Pons (tissue), 1 donor: ENCODE measurements around the gene AXL.
"Not testable (repeated sequence)": the region's sequence is repeated elsewhere in the genome, so short reads cannot be mapped to it uniquely, and the experiment has no call there.

Experiments
- DNase-seq: peaks from one replicate; pipeline ENCODE4 v3.0.0-alpha.2; 2016; ENCODE audit warnings: low spot score

AXL gene

DNA sequence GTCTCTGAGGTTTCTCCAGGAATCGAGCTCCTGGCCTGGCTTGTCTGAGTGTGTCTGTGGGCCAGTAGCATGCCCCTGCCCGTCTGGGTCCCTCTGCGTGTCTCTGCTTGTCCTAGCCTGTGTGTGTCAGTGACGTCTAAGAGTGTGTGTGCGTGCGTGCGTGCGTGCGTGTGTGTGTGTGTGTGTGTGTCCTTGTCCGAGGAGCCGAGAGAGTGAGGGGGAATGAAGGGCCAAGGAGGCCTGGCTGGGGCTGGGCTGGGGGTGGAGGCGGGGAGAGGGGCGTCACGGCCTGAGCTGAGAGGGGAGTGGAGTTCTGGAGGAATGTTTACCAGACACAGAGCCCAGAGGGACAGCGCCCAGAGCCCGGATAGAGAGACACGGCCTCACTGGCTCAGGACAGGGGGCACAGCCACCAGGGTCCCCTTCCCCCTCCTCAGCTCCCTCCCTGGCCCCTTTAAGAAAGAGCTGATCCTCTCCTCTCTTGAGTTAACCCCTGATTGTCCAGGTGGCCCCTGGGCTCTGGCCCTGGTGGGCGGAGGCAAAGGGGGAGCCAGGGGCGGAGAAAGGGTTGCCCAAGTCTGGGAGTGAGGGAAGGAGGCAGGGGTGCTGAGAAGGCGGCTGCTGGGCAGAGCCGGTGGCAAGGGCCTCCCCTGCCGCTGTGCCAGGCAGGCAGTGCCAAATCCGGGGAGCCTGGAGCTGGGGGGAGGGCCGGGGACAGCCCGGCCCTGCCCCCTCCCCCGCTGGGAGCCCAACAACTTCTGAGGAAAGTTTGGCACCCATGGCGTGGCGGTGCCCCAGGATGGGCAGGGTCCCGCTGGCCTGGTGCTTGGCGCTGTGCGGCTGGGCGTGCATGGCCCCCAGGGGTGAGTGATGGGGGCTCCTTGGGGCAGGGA, at the start of gene AXL:
AXL (plus strand) TSS at position 609 of the 893 bp plus-strand sequence; CDS start at position 779, 170 bp downstream.
- DNase-seq = peak; percentile 61

DNA sequence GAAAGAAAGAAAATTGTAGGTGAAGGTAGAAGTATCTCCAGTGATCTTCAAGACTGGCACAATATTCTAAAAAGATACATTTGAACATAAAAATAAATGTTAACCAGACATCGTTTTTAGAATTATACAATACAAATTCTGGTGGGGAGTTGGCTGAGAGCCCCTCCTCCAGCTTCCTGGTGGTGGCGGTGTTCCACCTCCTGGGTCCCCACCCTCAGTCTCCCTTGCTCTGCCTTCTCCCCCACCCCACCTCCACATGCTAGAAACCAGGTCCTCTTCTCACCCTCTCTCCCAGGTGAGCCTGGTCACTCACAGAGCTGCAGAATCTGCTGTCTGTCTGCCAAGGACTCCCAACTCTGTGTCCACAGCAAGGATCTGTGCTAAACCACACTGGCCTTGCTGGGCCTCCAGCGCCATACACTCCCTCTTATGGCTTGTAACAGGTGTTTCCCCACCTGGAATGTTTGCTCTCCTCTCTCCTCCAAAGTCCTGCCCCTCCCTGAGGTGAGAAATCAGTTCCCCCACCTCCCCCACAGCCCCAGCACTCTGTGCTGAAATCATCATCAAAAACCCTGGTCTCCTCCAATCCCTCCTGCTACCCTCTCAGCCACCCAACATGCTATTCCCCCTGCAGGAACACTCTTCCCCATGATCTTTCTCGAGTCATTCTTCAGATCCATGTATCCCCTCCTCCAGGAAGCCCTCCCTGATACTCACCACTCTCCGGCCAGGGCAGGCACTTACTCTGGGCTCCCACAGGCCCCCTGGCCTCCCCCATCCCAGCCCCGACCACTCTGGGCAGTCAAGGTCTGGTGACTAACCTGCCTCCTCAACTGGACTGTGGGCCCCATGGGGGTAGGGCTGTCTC, 46.5 kb upstream of the AXL start:
- no peak for DNase-seq

DNA sequence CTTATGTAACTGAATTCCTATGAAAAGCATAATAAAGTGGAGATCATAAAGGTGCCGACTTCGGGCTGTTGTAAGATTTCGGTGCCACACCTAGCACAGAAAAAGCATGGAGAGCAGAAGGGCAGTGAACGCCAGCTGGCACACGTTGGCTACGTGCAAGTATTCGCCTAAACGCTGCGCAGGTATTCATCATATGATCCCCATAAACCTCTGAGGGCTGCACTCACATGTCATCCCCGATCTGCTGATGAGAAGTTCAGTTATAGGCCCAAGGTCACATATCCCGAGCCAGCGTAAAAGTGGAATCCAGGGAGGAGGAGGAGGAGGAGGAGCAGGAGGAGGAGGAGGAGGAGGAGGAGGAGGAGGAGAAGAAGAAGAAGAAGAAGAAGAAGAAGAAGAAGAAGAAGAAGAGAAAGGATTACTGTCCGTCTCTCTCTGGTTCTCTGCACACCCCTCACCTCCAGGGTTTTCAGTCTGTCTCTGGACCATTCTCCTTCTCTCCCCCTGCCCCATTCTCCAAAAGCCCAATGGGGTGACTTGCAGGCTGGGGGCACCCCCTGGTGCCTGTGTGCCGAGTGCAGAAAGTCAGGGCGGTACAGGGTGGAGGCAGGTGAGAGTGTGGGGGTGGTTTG, 44.6 kb upstream of the AXL start:
- no peak for DNase-seq

DNA sequence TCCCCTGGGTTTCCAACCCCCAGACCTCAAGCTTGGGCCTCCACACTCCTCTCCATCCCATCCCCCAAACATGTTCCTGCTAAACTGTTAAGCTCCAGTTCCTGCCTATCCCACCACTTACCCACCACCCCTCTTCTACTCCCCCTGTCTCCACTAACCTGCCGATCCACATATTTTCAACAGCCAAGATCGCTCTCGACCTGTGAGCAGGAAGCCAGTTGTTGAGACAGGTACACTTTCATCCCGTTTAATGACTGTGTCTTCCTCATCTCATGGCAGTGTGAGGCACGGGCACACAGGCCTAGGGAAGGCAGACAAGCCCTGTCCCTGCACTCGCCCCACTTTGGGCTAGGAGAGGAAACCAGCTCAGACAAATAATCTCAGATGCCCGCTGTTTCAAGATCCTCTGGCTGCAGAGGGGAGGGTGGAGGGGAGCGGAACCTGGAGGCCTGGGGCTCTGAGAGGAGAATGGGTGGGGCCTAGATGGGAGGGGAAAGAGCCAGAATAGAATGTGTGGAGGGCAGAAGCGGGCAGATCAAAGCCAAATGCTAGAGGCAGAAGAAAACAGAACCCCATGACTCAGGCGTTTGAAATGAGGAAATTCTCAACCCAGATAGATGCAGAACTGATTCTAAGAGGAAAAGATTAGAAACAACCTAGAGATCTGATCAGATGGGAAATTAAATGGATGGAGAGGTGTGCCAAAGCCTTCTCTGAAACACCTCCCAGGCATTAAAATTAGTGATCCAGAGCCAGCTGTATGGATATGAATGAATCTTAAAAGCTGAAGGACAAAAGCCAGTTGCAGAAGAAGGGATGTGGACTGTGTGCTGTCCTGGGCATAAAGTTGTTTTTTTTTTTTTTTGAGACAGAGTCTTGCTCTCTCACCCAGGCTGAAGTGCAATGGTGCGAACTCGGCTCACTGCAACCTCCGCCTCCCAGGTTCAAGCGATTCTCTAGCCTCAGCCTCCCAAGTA, 42.9 kb upstream of the AXL start:
- peak; percentile 84 for DNase-seq

DNA sequence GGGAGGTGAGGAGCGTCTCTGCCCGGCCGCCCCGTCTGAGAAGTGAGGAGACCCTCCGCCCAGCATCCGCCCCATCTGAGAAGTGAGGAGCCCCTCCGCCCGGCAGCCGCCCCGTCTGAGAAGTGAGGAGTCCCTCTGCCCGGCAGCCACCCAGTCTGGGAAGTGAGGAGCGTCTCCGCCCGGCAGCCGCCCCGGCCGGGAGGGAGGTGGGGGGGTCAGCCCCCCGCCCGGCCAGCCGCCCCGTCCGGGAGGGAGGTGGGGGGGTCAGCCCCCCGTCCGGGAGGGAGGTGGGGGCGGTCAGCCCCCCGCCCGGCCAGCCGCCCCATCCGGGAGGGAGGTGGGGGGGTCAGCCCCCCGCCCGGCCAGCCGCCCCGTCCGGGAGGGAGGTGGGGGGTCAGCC, 38.9 kb upstream of the AXL start:
- not testable (repeated sequence) for DNase-seq

DNA sequence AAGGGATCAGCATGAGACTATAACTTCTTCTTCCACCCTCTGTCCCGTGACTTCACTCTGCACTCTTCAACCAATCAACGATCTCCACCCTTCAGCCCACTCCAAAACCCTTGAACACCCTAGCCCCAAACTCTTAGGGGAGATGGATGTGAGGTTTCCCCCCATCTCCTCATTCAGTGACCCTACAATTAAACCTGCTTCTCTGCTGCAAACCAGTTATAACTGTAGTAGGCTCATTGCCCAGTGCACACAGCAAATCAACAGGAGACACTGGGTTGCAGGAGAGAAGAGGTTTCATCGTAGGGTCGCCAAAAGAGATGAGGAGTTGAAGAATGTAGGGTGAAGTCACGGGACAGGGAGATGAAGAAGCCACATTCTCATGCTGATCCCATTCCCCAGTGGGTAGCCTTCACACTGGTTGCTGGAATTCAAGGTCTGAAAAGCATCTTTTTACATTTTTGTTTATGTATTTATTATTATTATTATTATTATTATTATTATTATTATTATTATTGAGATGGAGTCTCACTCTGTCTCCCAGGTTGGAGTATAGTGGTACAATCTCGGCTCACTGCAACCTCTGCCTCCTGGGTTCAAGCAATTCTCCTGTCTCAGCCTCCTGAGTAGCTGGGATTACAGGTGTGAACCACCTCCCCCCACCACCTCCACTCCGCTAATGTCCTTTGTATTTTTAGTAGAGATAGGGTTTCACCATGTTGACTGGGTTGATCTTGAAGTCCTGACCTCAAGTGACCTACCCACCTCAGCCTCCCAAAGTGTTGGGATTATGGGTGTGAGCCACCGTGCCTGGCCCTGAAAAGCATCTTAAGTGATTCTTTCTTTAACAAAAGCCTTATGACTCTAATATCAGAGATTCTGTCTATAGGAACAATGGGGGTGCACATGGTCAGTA, 31.8 kb upstream of the AXL start:
- DNase-seq = no peak

DNA sequence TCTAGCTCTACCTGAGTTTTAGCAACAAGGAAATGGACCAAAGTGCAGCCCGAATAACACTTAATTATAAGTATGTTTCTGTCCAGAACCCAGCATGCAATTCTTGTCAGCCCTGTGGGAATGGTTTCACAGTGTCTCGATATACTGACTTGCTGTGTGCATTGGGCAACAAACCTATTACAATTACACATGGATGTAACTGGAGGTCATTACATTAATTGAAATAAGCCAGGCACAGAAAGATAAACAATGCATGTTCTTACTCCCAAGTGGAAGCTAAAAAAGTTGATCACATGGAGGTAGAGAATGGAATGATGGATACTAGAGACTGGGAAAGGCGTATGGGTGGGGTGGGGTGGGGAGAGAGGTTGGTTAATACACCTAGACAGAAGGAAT, 31.1 kb upstream of the AXL start:
- no peak for DNase-seq

DNA sequence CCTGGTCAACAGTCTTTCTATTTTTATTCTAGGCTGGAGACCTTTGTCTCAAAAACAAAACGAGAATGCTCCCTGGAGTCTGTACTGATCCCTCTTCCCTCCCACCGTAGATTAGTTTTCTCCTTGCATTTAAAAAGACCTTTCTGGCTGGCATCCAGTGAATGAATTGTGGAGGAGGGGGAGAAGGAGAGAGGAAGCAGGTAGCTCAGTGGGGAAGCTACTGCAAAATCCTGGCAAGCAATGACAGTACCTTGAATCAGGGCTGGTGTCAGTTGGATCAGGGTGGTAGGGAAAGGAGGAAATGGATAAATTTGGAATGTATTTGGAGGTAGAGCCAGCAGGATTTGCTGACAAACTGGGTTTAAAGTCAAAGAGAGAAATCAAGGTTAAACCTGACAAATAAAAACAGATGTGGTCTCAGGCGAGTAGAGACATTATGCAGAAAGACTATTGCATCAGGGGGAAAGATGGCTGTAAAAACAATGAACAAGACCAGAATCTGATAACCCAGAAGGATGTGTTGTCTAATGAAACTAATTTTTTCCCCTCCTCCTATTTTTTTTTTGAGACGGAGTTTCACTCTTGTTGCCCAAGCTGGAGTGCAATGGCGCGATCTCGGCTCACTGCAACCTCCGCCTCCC, 29.5 kb upstream of the AXL start:
- DNase-seq = no peak

DNA sequence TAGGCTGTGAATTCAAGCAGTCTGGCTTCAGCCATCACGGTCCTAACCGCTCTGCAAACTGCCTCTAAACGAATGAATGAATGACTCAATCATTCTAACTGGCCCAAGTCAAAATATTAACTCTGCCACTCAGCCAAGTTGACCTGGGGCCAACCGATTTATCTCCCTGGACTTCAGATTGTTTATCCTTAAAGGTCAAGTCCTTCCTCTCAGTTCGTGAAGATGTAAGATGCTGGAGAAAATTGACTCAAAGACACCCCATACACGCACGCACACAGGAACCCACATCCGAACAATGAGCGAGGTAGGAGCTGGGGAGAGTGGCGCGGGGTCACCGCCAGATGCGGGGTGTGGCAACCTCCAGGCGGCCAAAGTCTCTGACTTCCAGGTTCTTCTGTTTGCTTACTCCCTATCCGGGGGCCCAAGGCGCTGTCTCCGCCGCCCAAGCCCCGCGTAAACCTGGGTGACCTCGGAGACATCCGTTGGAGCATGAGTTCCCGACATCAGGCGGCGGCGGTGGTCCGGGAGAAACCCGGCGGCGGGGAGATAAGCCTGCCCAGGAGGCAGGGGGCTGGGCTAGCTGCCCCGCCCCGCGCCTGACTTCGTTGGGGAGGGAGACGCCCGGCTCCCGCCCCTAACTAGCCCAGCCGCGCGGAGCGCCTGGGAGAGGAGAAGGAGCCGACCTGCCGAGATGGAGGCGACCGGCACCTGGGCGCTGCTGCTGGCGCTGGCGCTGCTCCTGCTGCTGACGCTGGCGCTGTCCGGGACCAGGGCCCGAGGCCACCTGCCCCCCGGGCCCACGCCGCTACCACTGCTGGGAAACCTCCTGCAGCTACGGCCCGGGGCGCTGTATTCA, 26.2 kb upstream of the AXL start, which contains the start of gene CYP2S1:
CYP2S1 (plus strand) TSS at position 646 of the 856 bp plus-strand sequence; CDS start at position 692, 46 bp downstream.
- no peak for DNase-seq

DNA sequence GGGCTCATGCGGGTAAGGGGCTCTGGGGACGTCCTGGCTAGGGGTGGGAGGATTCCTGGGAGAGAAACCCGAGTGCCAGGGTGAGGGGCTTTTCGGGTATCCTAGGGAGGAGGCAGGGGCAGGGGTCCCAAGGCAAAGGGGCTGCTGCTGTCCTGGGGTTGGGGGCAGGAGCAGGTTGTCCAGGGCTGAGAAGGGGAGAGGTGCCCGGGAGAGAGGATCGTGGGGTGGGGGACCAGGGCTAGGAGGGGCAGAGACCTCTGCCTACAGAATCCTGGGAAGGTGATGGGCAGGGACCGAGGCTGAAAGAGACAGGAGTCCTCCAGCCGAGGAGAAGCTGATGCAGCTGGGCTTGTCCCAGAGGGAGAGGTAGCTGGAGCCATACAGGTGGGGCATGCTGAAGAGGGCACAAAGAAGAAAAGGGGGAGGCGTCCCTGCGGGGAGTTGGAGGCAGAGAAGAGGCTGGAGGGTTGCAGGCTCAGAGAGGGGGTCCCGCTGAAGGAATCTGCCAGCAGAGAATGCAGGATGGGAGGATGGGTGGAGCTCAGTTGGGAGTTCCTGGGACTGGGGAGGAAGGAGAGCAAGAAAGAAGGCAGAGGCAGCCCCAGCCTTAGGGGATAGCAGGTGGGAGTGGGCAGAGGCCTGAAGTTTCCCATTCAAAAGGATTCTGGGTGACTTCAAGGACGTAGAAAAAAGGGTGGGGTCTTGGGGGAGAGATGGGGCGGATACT, 25.4 kb upstream of the AXL start:
- no peak for DNase-seq

DNA sequence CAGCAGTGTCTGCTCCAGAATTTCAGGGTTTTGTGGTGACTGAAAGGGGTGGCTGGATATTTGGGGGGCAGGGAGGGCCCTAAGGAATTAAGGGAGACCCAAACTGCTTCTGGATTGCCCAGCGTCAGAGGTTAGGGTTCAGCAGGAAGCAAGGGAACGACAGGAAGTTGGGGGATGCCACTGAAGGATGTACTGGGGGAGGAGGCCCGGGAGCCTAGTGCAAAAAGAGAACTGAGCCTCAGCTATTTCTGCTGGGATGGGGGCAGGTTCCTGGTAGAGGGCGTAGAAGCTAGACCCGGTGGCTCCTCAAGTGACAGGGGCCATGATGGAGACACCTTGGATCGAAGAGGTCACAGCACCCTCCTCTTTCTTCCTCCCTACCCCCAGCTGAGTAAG, 24.9 kb upstream of the AXL start:
- DNase-seq = no peak

DNA sequence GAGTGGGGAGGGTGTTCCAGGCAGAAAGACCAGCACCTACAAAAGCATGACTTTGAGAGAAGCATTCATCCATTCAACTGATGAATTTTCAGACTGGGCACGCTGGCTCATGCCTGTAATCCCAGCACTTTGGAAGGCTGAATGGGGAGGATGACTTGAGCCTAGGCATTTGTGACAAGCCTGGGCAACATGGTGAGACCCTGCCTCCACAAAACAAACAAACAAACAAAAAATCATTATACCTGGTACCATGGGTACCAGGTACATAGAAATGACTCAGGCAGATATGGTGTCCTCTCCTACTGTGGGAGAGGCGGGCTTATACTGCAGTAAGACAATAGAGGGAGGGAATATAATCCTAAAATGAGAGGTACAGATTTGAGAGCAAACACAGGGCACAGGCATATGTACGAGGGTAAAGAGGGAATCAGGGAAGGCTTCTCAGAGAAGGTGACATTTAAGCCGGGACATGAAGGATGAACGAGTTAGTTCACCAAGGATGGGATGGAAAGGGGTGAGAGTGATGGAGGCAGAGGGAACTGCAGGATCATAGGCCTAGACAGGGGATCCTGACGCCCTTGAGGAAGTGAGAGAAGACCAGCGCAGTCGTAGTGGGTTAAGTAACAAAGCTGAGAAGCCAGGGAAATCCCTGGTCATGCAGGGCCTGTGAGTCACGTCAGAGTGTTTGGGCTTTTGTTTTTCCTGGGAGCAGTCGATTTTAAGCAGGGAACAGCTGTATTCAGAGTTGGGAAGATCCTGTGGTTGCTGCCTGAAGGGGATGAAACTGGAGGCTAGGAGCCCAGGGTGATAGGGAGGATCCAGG, 23.1 kb upstream of the AXL start:
- DNase-seq = no peak

DNA sequence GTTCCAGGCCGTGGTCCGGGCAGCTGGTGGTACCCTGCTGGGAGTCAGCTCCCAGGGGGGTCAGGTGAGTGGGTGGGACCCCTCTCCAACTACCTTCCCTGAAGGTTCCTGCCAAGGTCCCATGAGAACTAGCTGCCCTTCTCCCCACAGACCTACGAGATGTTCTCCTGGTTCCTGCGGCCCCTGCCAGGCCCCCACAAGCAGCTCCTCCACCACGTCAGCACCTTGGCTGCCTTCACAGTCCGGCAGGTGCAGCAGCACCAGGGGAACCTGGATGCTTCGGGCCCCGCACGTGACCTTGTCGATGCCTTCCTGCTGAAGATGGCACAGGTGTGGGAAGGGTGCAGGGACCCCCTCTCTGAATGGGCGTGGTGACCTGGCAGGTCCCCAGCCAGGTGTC, 20.5 kb upstream of the AXL start:
- DNase-seq = no peak

DNA sequence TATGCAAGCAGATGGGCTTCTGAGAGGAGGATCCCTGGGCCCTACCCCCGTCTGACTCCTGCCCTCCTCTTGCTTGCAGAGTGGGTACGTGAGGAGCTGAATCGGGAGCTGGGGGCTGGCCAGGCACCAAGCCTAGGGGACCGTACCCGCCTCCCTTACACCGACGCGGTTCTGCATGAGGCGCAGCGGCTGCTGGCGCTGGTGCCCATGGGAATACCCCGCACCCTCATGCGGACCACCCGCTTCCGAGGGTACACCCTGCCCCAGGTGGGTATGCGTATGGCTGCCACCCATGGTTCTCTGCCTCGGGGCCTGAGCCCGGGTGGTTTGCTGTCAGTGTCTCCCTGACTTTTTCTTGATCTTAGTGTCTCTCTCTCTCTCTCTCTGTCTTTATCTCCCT, 15.7 kb upstream of the AXL start:
- DNase-seq = no peak

DNA sequence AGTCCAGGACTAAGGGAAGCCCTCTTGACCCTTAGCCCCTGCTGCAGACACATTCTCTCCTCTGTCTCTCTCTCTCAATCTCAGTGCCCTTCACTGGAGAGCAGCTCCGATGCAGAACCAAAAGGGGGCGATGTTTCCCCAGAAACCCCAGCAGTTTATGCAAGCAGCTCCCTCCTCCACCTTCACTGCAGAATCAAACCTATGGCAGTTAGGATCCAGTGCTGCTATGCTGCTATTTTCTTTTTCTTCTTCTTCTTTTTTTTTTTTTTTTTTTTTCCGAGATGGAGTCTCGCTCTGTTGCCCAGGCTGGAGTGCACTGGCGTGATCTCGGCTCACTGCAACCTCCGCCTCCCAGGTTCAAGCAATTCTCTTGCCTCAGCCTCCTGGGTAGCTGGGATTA, 14.7 kb upstream of the AXL start:
- DNase-seq = peak; percentile 90

DNA sequence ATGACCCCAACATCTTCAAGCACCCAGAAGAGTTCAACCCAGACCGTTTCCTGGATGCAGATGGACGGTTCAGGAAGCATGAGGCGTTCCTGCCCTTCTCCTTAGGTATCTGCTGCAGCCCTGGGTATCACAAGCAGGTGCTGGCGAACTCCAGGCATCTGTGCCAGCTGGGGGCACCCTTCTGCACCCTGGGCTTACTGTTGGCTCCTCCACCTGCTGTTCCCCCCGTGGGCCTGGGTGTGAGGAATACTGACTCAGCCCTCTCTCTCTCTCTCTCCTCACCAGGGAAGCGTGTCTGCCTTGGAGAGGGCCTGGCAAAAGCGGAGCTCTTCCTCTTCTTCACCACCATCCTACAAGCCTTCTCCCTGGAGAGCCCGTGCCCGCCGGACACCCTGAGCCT, 13.0 kb upstream of the AXL start:
- no peak for DNase-seq

DNA sequence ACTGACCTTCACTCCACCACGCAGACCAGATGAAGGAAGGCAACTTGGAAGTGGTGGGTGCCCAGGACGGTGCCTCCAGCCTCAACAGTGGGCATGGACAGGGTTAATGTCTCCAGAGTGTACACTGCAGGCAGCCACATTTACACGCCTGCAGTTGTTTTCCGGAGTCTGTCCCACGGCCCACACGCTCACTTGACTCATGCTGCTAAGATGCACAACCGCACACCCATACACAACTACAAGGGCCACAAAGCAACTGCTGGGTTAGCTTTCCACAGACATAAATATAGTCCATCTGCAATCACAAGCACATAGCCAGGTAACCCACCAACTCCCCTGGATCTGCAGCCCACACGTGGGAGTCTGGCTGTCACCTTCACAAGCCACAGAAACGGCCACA, 12.6 kb upstream of the AXL start:
- no peak for DNase-seq
